ENCODE data around the gene B4GALNT2. TPM values are rescaled to one million over a fixed set of nuclear protein-coding genes. Genes with fewer than 3 reads are reported as not detected.
A peak's percentile ranks its signal among the peaks of the same experiment; 100 is the strongest.

B4GALNT2 gene
- total RNA-seq, 4 donors from 2014 or later = 0.68 to 2.6 (median 2.1) TPM

GRCh38 chr17:49104511-49105074 is 28.0 kb upstream of the B4GALNT2 start:
- peaks cover 2% of the 10 kb centered on the region for H3K27me3 ChIP-seq
- no peak overlapping the region for H3K4me3 ChIP-seq
- no peaks in the 10 kb centered on the region for H3K9me3 ChIP-seq
- peaks cover 30% of the 10 kb centered on the region for H3K4me1 ChIP-seq
- no peak overlapping the region for H3K27ac ChIP-seq
- DNase-seq (ENCODE audit: low spot score in 2 of 2) = no peak
- TF ChIP-seq POLR2AphosphoS5 (IDR thresholded peaks at IDR 0.05) = no peak
- TF ChIP-seq POLR2A (IDR thresholded peaks at IDR 0.05) = no peak
- TF ChIP-seq, protein P1, sequence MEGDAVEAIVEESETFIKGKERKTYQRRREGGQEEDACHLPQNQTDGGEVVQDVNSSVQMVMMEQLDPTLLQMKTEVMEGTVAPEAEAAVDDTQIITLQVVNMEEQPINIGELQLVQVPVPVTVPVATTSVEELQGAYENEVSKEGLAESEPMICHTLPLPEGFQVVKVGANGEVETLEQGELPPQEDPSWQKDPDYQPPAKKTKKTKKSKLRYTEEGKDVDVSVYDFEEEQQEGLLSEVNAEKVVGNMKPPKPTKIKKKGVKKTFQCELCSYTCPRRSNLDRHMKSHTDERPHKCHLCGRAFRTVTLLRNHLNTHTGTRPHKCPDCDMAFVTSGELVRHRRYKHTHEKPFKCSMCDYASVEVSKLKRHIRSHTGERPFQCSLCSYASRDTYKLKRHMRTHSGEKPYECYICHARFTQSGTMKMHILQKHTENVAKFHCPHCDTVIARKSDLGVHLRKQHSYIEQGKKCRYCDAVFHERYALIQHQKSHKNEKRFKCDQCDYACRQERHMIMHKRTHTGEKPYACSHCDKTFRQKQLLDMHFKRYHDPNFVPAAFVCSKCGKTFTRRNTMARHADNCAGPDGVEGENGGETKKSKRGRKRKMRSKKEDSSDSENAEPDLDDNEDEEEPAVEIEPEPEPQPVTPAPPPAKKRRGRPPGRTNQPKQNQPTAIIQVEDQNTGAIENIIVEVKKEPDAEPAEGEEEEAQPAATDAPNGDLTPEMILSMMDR (IDR thresholded peaks at IDR 0.05) = no peak
- TF ChIP-seq EP300 (IDR thresholded peaks at IDR 0.05) = no peak
- H3K36me3 ChIP-seq = no peaks in the 10 kb centered on the region
- 84% methylated on average over 8 of the region's 8 CpGs for WGBS

DNA sequence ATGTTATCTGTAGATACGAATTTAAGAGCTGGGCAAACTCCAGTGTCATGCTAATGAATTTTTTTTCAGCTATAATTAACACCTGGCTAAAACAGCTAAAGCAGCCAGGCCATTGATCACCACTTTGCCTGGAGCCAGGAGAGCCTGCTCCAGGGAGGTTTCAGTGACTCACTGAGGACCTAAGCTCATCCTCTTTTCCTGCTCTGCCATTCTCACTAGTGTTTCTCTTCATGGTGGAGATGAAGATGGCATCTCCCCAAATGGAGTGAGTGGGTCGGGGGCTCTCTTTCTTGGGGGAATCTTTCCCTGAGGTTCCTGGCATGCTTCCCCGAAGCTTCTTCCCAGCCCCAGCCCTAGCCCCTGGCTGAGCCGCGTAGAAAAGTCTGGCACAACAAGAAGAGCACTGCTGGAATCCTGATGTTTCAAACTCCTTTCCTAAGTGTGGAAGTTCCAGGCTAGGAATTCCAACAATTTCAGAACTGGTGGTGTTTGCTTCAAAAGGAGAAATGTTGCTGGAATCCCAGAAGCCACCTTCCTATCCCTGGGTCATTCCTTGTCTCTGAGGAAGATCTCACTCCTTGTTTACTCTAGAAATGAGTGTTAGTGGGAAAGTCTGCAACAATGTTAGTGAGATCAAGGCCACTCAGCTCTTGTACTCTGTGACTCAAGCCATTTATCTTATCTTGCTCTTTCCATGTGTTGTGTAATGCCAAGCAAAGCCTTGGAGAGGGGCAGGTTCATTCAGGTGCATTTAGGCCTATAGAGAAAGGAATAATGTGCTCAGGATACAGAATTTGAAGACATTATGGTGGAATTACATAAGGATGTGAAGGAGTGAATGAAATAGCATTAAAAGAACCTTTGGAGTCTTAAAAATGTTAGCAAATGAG is 26.0 kb upstream of the B4GALNT2 start:
- WGBS = 49% methylated on average over 5 of the region's 5 CpGs
- no peak for DNase-seq (ENCODE audit: low spot score in 2 of 2)
- H3K27me3 ChIP-seq = no peaks in the 10 kb centered on the region
- H3K27ac ChIP-seq = no peak overlapping the region
- H3K4me3 ChIP-seq = no peak overlapping the region
- H3K36me3 ChIP-seq = no peaks in the 10 kb centered on the region
- H3K4me1 ChIP-seq = peaks cover 19% of the 10 kb centered on the region
- no peak for TF ChIP-seq POLR2AphosphoS5 (IDR thresholded peaks at IDR 0.05)
- no peak for TF ChIP-seq EP300 (IDR thresholded peaks at IDR 0.05)
- no peak for TF ChIP-seq POLR2A (IDR thresholded peaks at IDR 0.05)
- TF ChIP-seq, protein P1 (IDR thresholded peaks at IDR 0.05) = no peak
- H3K9me3 ChIP-seq = no peaks in the 10 kb centered on the region

DNA sequence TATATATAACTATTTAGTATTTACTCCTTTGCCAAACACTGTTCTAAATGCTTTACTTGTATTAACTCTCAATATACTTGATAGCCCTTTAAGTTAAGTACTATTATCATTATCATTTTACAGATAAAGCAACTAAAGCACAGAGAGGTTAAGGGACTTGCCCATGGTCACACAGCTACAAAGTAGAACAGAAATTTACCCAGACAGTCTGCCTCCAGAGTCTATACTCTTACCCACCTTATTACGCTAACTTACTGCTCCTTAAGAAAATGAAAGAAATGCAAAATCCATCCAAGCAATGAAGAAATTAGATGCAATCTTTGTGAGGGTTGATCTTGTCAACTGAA is 25.4 kb upstream of the B4GALNT2 start:
- Histone ChIP-seq H3K4me3 (no peak overlapping the region), H3K27ac (no peak overlapping the region), H3K4me1 (peaks cover 16% of the 10 kb centered on the region), H3K9me3 (no peaks in the 10 kb centered on the region), H3K27me3 (no peaks in the 10 kb centered on the region), H3K36me3 (no peaks in the 10 kb centered on the region)
- no peak for DNase-seq (ENCODE audit: low spot score in 2 of 2)
- TF ChIP-seq EP300 (IDR thresholded peaks at IDR 0.05) (no peak), POLR2A (IDR thresholded peaks at IDR 0.05) (no peak), POLR2AphosphoS5 (IDR thresholded peaks at IDR 0.05) (no peak)
- TF ChIP-seq, protein P1 (IDR thresholded peaks at IDR 0.05) = no peak
- 94% methylated on average over 1 of the region's 1 CpG for WGBS

DNA sequence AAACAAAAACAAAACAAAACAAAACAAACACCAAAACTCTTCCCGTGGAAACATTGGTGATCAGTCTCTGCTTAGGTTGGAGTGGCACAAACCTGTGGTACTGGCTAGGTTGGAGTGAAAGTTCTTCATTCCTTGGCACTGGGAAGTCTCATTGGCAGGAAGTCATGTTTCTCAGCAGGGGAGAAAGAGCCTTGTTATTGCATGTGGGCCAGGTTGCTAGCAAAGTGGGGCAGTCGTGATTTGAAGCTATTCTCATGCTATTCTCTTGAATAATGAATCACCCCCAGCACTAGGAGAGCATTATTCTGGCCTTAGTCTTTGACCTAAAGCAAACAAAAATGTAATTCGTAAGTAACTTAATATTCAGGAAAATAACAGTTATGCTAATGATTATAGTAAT is 24.3 kb upstream of the B4GALNT2 start:
- WGBS = 30% methylated on average over 3 of the region's 3 CpGs
- DNase-seq (ENCODE audit: low spot score in 2 of 2) = no peak

GRCh38 chr17:49110509-49110908 is 22.1 kb upstream of the B4GALNT2 start:
- Histone ChIP-seq H3K27ac (no peak overlapping the region), H3K4me1 (peaks cover 16% of the 10 kb centered on the region), H3K27me3 (peaks cover 3% of the 10 kb centered on the region), H3K36me3 (no peaks in the 10 kb centered on the region), H3K9me3 (no peaks in the 10 kb centered on the region), H3K4me3 (no peak overlapping the region)
- TF ChIP-seq, protein P1 (IDR thresholded peaks at IDR 0.05) = no peak
- TF ChIP-seq POLR2A (IDR thresholded peaks at IDR 0.05) = no peak
- TF ChIP-seq EP300 (IDR thresholded peaks at IDR 0.05) = no peak
- TF ChIP-seq POLR2AphosphoS5 (IDR thresholded peaks at IDR 0.05) = no peak
- DNase-seq (ENCODE audit: low spot score in 2 of 2) = no peak
- WGBS = 50% methylated on average over 1 of the region's 1 CpG

More for the DNA sequence above, 24.3 kb upstream of the B4GALNT2 start:
- Histone ChIP-seq H3K27me3 (peaks cover 3% of the 10 kb centered on the region), H3K36me3 (no peaks in the 10 kb centered on the region), H3K9me3 (no peaks in the 10 kb centered on the region), H3K4me3 (no peak overlapping the region), H3K27ac (peak overlapping the region; percentile 14), H3K4me1 (peaks cover 16% of the 10 kb centered on the region)
- no peak for TF ChIP-seq POLR2A (IDR thresholded peaks at IDR 0.05)
- no peak for TF ChIP-seq POLR2AphosphoS5 (IDR thresholded peaks at IDR 0.05)
- TF ChIP-seq, protein P1 (IDR thresholded peaks at IDR 0.05) = no peak
- no peak for TF ChIP-seq EP300 (IDR thresholded peaks at IDR 0.05)
